HG03039 (cell line): ENCODE results near the gene CWH43.
"Not testable (repeated sequence)": the region's sequence is repeated elsewhere in the genome, so short reads cannot be mapped to it uniquely, and the experiment has no call there.

Experiments used
- ATAC-seq: cut with Tn5 transposase; IDR thresholded peaks from one replicate; pipeline ENCODE4 v1.9.1; 2021; ENCODE audit warnings: mild to moderate bottlenecking, moderate library complexity; ENCODE audit not compliant: unreplicated experiment

Gene CWH43

GRCh38 chr4:49092608-49093135 is 106.6 kb downstream of the CWH43 start:
- peak; percentile 43 for ATAC-seq

GRCh38 chr4:49096215-49096614 is 110.1 kb downstream of the CWH43 start:
- ATAC-seq: not testable (repeated sequence)

GRCh38 chr4:49096627-49097026 is 110.6 kb downstream of the CWH43 start:
- ATAC-seq: peak; percentile 36

GRCh38 chr4:49097071-49097470 is 111.0 kb downstream of the CWH43 start:
- peak; percentile 27 for ATAC-seq

GRCh38 chr4:49097505-49097904 is 111.4 kb downstream of the CWH43 start:
- not testable (repeated sequence) for ATAC-seq

GRCh38 chr4:49098034-49098759 is 112.1 kb downstream of the CWH43 start:
- not testable (repeated sequence) for ATAC-seq

- not testable (repeated sequence) for ATAC-seq
Observed at GRCh38 chr4:49099831-49100444, 113.9 kb downstream of the CWH43 start.

GRCh38 chr4:49102344-49102898 is 116.3 kb downstream of the CWH43 start:
- peak; percentile 32 for ATAC-seq

GRCh38 chr4:49103436-49104136 is 117.5 kb downstream of the CWH43 start:
- ATAC-seq: not testable (repeated sequence)

GRCh38 chr4:49104231-49104930 is 118.3 kb downstream of the CWH43 start:
- ATAC-seq: not testable (repeated sequence)

GRCh38 chr4:49105248-49105904 is 119.3 kb downstream of the CWH43 start:
- not testable (repeated sequence) for ATAC-seq

- not testable (repeated sequence) for ATAC-seq
Observed at GRCh38 chr4:49107262-49107661, 121.2 kb downstream of the CWH43 start.

GRCh38 chr4:49108183-49108978 is 122.3 kb downstream of the CWH43 start:
- peak; percentile 34 for ATAC-seq

- peak; percentile 36 for ATAC-seq
Observed at GRCh38 chr4:49109567-49110166, 123.6 kb downstream of the CWH43 start.

GRCh38 chr4:49110579-49110978 is 124.5 kb downstream of the CWH43 start:
- ATAC-seq: peak; percentile 41
